Regular cardiac myocyte (primary cell): ENCODE results near the gene CMBL. TPM values are rescaled to one million over a fixed set of nuclear protein-coding genes. Genes with fewer than 3 reads are reported as not detected.

Source experiments
- total RNA-seq: library from RNA; depleted of rRNA; stranded (reverse); fragments of >200 nt; gene quantifications from 2 replicates; pipeline ENCODE4 v1.2.3, GENCODE V29; 2014

Gene CMBL
- total RNA-seq = 7.7 and 12.4 TPM in 2 replicates

GRCh38 chr5:10307206-10308148 lies at the start of gene CMBL:
Gene CMBL, minus strand, starts transcription at chr5:10307902. Its CDS starts 17,140 bp downstream, at chr5:10290762.

DNA sequence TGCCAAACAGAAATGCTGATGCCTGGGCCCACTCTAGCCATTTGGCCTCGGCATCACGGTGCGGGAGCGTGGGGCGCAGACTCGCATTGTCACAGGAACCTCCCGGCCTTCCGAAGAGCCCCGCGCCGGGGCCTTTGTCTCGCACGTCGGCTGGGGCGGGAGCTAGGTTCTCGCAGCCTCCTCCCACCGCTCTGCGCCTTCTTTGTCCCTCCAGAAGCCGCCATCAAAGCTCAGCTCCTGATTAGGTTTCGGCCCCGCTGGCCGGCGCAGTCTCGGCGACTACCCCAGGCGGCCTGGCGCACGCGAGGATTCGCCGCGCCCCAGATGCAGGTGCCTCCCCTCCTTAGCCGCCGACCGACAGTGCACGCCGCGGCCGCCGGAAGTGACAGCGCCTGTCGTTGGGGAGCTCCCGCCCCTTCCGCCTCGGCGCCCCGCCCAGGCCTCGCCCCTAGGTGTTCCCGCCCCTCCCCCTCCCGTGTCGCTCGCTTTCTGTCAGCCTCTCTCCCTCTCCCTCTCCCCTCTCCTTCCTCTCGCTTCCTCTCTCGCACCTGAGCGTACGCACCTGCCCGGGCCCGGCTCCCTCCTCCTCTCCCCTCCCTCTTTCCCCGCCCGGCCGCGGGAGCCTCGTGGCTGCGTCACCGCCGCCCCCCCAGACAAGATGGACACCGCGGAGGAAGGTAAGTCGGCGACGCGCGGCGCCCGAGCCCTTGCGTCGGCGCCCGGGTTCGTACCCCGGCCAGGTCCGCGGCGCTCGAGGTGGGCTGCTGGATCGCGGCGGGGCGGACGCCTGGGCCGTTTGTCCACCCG lies 45.7 kb upstream of the CMBL start, which contains the start of gene MARCHF6:
Gene MARCHF6, plus strand, starts transcription at position 455 of the 807 bp plus-strand sequence. Its CDS starts 204 bp downstream, at position 659.

GRCh38 chr5:10249948-10250805 lies 57.5 kb downstream of the CMBL start, which contains the start of gene CCT5:
Gene CCT5, plus strand, starts transcription at chr5:10250280. Its CDS starts 61 bp downstream, at chr5:10250341.

Other genes with a start within 250 kb of the CMBL start
- 16.9 and 27.2 TPM in 2 replicates for gene ATPSCKMT, start 58.0 kb downstream of the CMBL start, total RNA-seq
- gene CCT5, start 57.6 kb downstream of the CMBL start, total RNA-seq = 370 and 921 TPM in 2 replicates
- 47.0 and 69.9 TPM in 2 replicates for gene MARCHF6, start 45.8 kb upstream of the CMBL start, total RNA-seq
- 0.28 and 0.38 TPM in 2 replicates for gene ROPN1L, start 134.0 kb upstream of the CMBL start, total RNA-seq